ENCODE data around the gene ADCYAP1R1.

GRCh38 chr7:31083210-31083786 lies 31.2 kb downstream of the ADCYAP1R1 start:
- TF ChIP-seq CTCF (IDR thresholded peaks at IDR 0.05) (no peak), POLR2A (IDR thresholded peaks at IDR 0.05) (no peak), EP300 (IDR thresholded peaks at IDR 0.05) (no peak), POLR2AphosphoS5 (IDR thresholded peaks at IDR 0.05) (peak; percentile 60)

All from gastroesophageal sphincter (tissue), 3 donors.